IMR-90 (cell line): ENCODE data around the gene CD300LB. TPM values are rescaled to one million over a fixed set of nuclear protein-coding genes. Genes with fewer than 3 reads are reported as not detected.

Experiments
- ATAC-seq: fragments of 200-7000 bp; cut with Tn5 transposase; 2 replicates; pipeline ENCODE4 v1.9.1; 2020; ENCODE audit warnings: low read depth, mild to moderate bottlenecking, moderate library complexity
- BruUV-seq: library from RNA; stranded (reverse); fragments of 400-500 nt; replicated peaks from 2 replicates; lab custom pipeline; 2021; lab: Mats Ljungman, UMichigan
- CTCF ChIA-PET: fragments of 300-600 bp; formaldehyde crosslinking; extraction: SDS; loops from one replicate; lab custom pipeline; 2021; ENCODE audit warnings: antibody characterized with exemption; lab: Yijun Ruan, JAX
- POLR2A ChIA-PET: fragments of 300-600 bp; sonication (Branson Sonifier 250); formaldehyde crosslinking; loops from one replicate; lab custom pipeline; 2022; ENCODE audit warnings: antibody characterized with exemption; ENCODE audit not compliant: unreplicated experiment; lab: Charles Lee
- DNase-seq: peaks from one replicate; pipeline ENCODE4 v3.0.0; 2013
- H2AFZ ChIP-seq: replicated peaks from 2 replicates; pipeline ENCODE3; 2013; ENCODE audit warnings: low read length, mild to moderate bottlenecking; ENCODE audit not compliant: poor library complexity
- H2AK5ac ChIP-seq: 2 replicates; pipeline ENCODE4 v1.6.1; 2013; ENCODE audit warnings: low read depth, low read length, inconsistent platforms
- H2AK9ac ChIP-seq: replicated peaks from 2 replicates; pipeline ENCODE3; 2013; ENCODE audit warnings: mild to moderate bottlenecking, low read depth, low read length, moderate library complexity; ENCODE audit not compliant: poor library complexity
- H2BK120ac ChIP-seq: 2 replicates; pipeline ENCODE4 v1.6.1; 2013; ENCODE audit warnings: low read depth, low read length, inconsistent platforms
- H2BK15ac ChIP-seq: 3 replicates; pipeline ENCODE4 v1.6.1; 2013; ENCODE audit warnings: low read depth, low read length, inconsistent platforms
- H2BK20ac ChIP-seq: 2 replicates; pipeline ENCODE4 v1.6.1; 2013; ENCODE audit warnings: low read depth, mild to moderate bottlenecking, inconsistent platforms, low read length, moderate library complexity
- H2BK5ac ChIP-seq: 2 replicates; pipeline ENCODE4 v1.6.1; 2013; ENCODE audit warnings: mild to moderate bottlenecking, low read depth, low read length, inconsistent platforms; ENCODE audit not compliant: poor library complexity, severe bottlenecking
- H3K14ac ChIP-seq: replicated peaks from 2 replicates; pipeline ENCODE4 v1.6.1; 2013; ENCODE audit warnings: low read depth, low read length, inconsistent platforms
- H3K18ac ChIP-seq: 2 replicates; pipeline ENCODE4 v1.6.1; 2013; ENCODE audit warnings: low read depth, low read length, control low read depth
- H3K23ac ChIP-seq: 2 replicates; pipeline ENCODE4 v1.6.1; 2013; ENCODE audit warnings: low read depth, low read length, inconsistent platforms
- H3K27ac ChIP-seq: 2 replicates; pipeline ENCODE4 v1.5.1; 2013; ENCODE audit warnings: mild to moderate bottlenecking, control low read depth, low read length; ENCODE audit not compliant: insufficient read depth
- H3K27me3 ChIP-seq: 2 replicates; pipeline ENCODE4 v1.6.1; 2013; ENCODE audit warnings: low read length; ENCODE audit not compliant: control insufficient read depth, insufficient read depth
- H3K36me3 ChIP-seq: 2 replicates; pipeline ENCODE4 v1.6.1; 2013; ENCODE audit warnings: low read length, mixed read lengths; ENCODE audit not compliant: control insufficient read depth, insufficient read depth
- H3K4ac ChIP-seq: 2 replicates; pipeline ENCODE4 v1.6.1; 2013; ENCODE audit warnings: low read depth, low read length, inconsistent platforms
- H3K4me1 ChIP-seq: 2 replicates; pipeline ENCODE4 v1.6.1; 2013; ENCODE audit warnings: low read length, mixed read lengths; ENCODE audit not compliant: control insufficient read depth, insufficient read depth
- H3K4me2 ChIP-seq: 2 replicates; pipeline ENCODE4 v1.6.1; 2013; ENCODE audit warnings: low read depth, mild to moderate bottlenecking, control low read depth, low read length, moderate library complexity
- H3K4me3 ChIP-seq: 2 replicates; pipeline ENCODE4 v1.5.1; 2013; ENCODE audit warnings: low read depth, mild to moderate bottlenecking, control low read depth, low read length, moderate library complexity; ENCODE audit not compliant: insufficient read depth
- H3K56ac ChIP-seq: 2 replicates; pipeline ENCODE4 v1.6.1; 2013; ENCODE audit warnings: low read length, inconsistent platforms; ENCODE audit not compliant: insufficient read depth; ENCODE audit errors: extremely low read depth
- H3K79me1 ChIP-seq, 2 experiments: 2 replicates each; pipeline ENCODE4 v1.6.1; 2013; ENCODE audit warnings: low read length in 2 of 2, inconsistent platforms in 1 of 2, low read depth in 1 of 2
- H3K9ac ChIP-seq: 2 replicates; pipeline ENCODE4 v1.6.1; 2013; ENCODE audit warnings: low read depth, low read length, control low read depth
- H3K9me1 ChIP-seq: 2 replicates; pipeline ENCODE4 v1.6.1; 2013; ENCODE audit warnings: low read length, inconsistent platforms; ENCODE audit not compliant: insufficient read depth
- H3K9me3 ChIP-seq: 2 replicates; pipeline ENCODE4 v1.6.1; 2013; ENCODE audit warnings: low read length; ENCODE audit not compliant: control insufficient read depth, insufficient read depth
- H4K20me1 ChIP-seq: 2 replicates; pipeline ENCODE4 v1.6.1; 2013; ENCODE audit warnings: low read length, inconsistent platforms; ENCODE audit not compliant: insufficient read depth
- H4K5ac ChIP-seq: 2 replicates; pipeline ENCODE4 v1.6.1; 2013; ENCODE audit warnings: mild to moderate bottlenecking, low read depth, low read length, control low read depth
- H4K8ac ChIP-seq, 2 experiments: 2 replicates each; pipeline ENCODE4 v1.6.1; 2013; ENCODE audit warnings: low read depth in 2 of 2, low read length in 2 of 2, control low read depth in 1 of 2, inconsistent platforms in 1 of 2
- H4K91ac ChIP-seq: 2 replicates; pipeline ENCODE4 v1.6.1; 2013; ENCODE audit warnings: low read depth, low read length, inconsistent platforms; ENCODE audit not compliant: insufficient read depth
- CHD1 ChIP-seq: IDR thresholded peaks from 2 replicates; pipeline ENCODE4 v1.6.1; 2012; ENCODE audit warnings: low read depth, low read length, improper control_type of control experiment
- CTCF ChIP-seq: conservative IDR thresholded peaks from 2 replicates; pipeline ENCODE4 v1.5.1; 2012; ENCODE audit warnings: mild to moderate bottlenecking, low read depth, low read length, improper control_type of control experiment
- NFE2L2 ChIP-seq: fragments of 150-350 bp; IDR thresholded peaks from 2 replicates; pipeline ENCODE4 v1.6.1; 2016; ENCODE audit warnings: low read depth, mild to moderate bottlenecking, low read length
- RCOR1 ChIP-seq: IDR thresholded peaks from 2 replicates; pipeline ENCODE4 v1.6.1; 2012; ENCODE audit warnings: mild to moderate bottlenecking, low read length, improper control_type of control experiment; ENCODE audit not compliant: insufficient replicate concordance
- USF2 ChIP-seq: fragments of 150-350 bp; IDR thresholded peaks from 2 replicates; pipeline ENCODE4 v1.6.1; 2017; ENCODE audit warnings: mild to moderate bottlenecking, antibody characterized with exemption, low read length, low read depth
- WGBS, 2 experiments: methylation state at CpG; one replicate each; pipeline versions ENCODE4 v1.1.5 to v1.1.7; 2013; ENCODE audit warnings: missing lambda C conversion rate in 2 of 2; ENCODE audit not compliant: insufficient read length in 1 of 2; ENCODE audit errors: extremely low coverage in 2 of 2; 5-methylcytosine and 5-hydroxymethylcytosine counted together
- dilution Hi-C: fragments of 300-500 bp; cut with HindIII; formaldehyde crosslinking; loops from one replicate; pipeline ENCODE4 v1.14.3; 2018; ENCODE audit warnings: low sequenced_read_pairs; ENCODE audit not compliant: unreplicated experiment
- in situ Hi-C: fragments of 300-500 bp; cut with MboI; formaldehyde crosslinking; loops from 3 replicates; pipeline ENCODE4 v1.14.3; 2019; ENCODE audit warnings: low sequenced_read_pairs, inconsistent platforms, mixed read lengths
- intact Hi-C: fragments of 100-400 bp; cut with micrococcal nuclease; formaldehyde crosslinking; loops from 2 replicates; pipeline ENCODE4 v1.10.0; 2022
- polyA plus RNA-seq, 3 experiments: library from polyadenylated mRNA; depleted of rRNA; stranded (reverse); fragments of >200 nt; gene quantifications; 2 replicates each; pipeline ENCODE4 v1.2.3, GENCODE V29; 2012; ENCODE audit warnings: low replicate concordance in 1 of 3
- total RNA-seq: library from RNA; depleted of rRNA; stranded (reverse); fragments of >200 nt; gene quantifications from 2 replicates; pipeline ENCODE4 v1.2.3, GENCODE V29; 2012

The CD300LB gene
- total and polyA plus RNA-seq, 2 of the 4 experiments (the other 2 are of a cell fraction): not detected

GRCh38 chr17:74514632-74515334, 16.5 kb downstream of the CD300LB start:
- no peak overlapping the region for H2BK15ac ChIP-seq
- H3K79me1 ChIP-seq: no peaks in the 10 kb centered on the region

More at GRCh38 chr17:74514632-74515334, 16.5 kb downstream of the CD300LB start:
- H3K9me3 ChIP-seq: peaks cover 35% of the 10 kb centered on the region
- H3K27ac ChIP-seq: no peak overlapping the region
- H3K4ac ChIP-seq: no peak overlapping the region
- H3K4me2 ChIP-seq: no peak overlapping the region
- no peak overlapping the region for H3K18ac ChIP-seq
- in situ Hi-C loops (no loop called here), intact Hi-C loops (no loop called here), dilution Hi-C loops (no loop called here)
- H2BK20ac ChIP-seq: no peak overlapping the region
- H3K14ac ChIP-seq: no peak overlapping the region
- H2BK5ac ChIP-seq: no peak overlapping the region
- H4K91ac ChIP-seq: no peak overlapping the region
- no peak overlapping the region for H2AK5ac ChIP-seq
- H3K4me1 ChIP-seq: no peaks in the 10 kb centered on the region
- H2AK9ac ChIP-seq: no peak overlapping the region
- 77% methylated on average over 5 of the region's 10 CpGs; no CpG with 5 or more reads in 1 of the 2 experiments for WGBS, 2 experiments
- ChIA-PET CTCF (no interaction called here), POLR2A (no interaction called here)
- ATAC-seq (no peak), DNase-seq (no peak)
- no peaks in the 10 kb centered on the region for H3K36me3 ChIP-seq
- H4K5ac ChIP-seq: no peak overlapping the region
- no peak overlapping the region for H2BK120ac ChIP-seq
- no peaks in the 10 kb centered on the region for H3K9me1 ChIP-seq
- BruUV-seq: no TSS peak
- H3K9ac ChIP-seq: no peak overlapping the region
- no peak overlapping the region for H3K23ac ChIP-seq
- no peak for TF ChIP-seq NFE2L2
- peak; percentile 88 for TF ChIP-seq USF2
- no peak for TF ChIP-seq CTCF
- TF ChIP-seq CHD1: no peak
- TF ChIP-seq RCOR1: no peak
- H4K8ac ChIP-seq: no peak overlapping the region
- no peaks in the 10 kb centered on the region for H3K27me3 ChIP-seq
- H4K20me1 ChIP-seq: no peaks in the 10 kb centered on the region
- H3K56ac ChIP-seq: no peak overlapping the region
- no peak overlapping the region for H2AFZ ChIP-seq
- no peak overlapping the region for H3K4me3 ChIP-seq
